Measurements from ENCODE around the gene PINK1. TPM values are rescaled to one million over a fixed set of nuclear protein-coding genes. Genes with fewer than 3 reads are reported as not detected.

The PINK1 gene
- total and polyA plus RNA-seq, 2 of the 13 experiments (the other 11 are each of a cell fraction or from before 2014, with no cell fraction given), result 15.3 to 16.1 TPM

- TF ChIP-seq ZNF235 (CRISPR knock-in tag; IDR thresholded peaks at IDR 0.05; ENCODE audit: borderline replicate concordance) (no peak), RAD21 (CRISPR knock-in tag; IDR thresholded peaks at IDR 0.05) (peak; percentile 90), EHMT2 (IDR thresholded peaks at IDR 0.05; ENCODE audit: borderline replicate concordance, low read depth, low read length) (no peak), XBP1 (CRISPR knock-in tag; IDR thresholded peaks at IDR 0.05) (no peak), TARDBP (CRISPR knock-in tag; IDR thresholded peaks at IDR 0.05) (no peak), ZNF569 (CRISPR knock-in tag; IDR thresholded peaks at IDR 0.05; ENCODE audit: borderline replicate concordance) (no peak), KDM3A (CRISPR knock-in tag; IDR thresholded peaks at IDR 0.05; ENCODE audit: low read depth) (0 out of 2 replicates have a peak, but pooled peaks have one; percentile 21), ZBTB8A (CRISPR knock-in tag; IDR thresholded peaks at IDR 0.05; ENCODE audit: borderline replicate concordance, low read depth) (no peak), MXD4 (CRISPR knock-in tag; IDR thresholded peaks at IDR 0.05) (no peak; the same call in 1 of the 2 replicates), MEF2D (CRISPR knock-in tag; IDR thresholded peaks at IDR 0.05) (no peak), FOXK1 (CRISPR knock-in tag; IDR thresholded peaks at IDR 0.05; ENCODE audit: borderline replicate concordance, low read depth) (no peak), KLF9 (CRISPR knock-in tag; IDR thresholded peaks at IDR 0.05; ENCODE audit: low read depth) (no peak), ZNF510 (CRISPR knock-in tag; IDR thresholded peaks at IDR 0.05; ENCODE audit: low read depth) (no peak), ZNF263 (CRISPR knock-in tag; IDR thresholded peaks at IDR 0.05) (no peak), ZNF382 (CRISPR knock-in tag; IDR thresholded peaks at IDR 0.05; ENCODE audit: borderline replicate concordance) (no peak), NCOA2 (CRISPR knock-in tag; IDR thresholded peaks at IDR 0.05) (no peak), ZNF564 (CRISPR knock-in tag; IDR thresholded peaks at IDR 0.05) (no peak), RXRB (CRISPR knock-in tag; IDR thresholded peaks at IDR 0.05; ENCODE audit: borderline replicate concordance) (no peak), ZKSCAN1 (IDR thresholded peaks at IDR 0.05; ENCODE audit: low read length) (no peak), ZFP36L2 (CRISPR knock-in tag; IDR thresholded peaks at IDR 0.05) (no peak), ZNF501 (CRISPR knock-in tag; IDR thresholded peaks at IDR 0.05) (no peak), BCLAF1 (IDR thresholded peaks at IDR 0.05) (no peak), FOXC1 (CRISPR knock-in tag; IDR thresholded peaks at IDR 0.05; ENCODE audit: borderline replicate concordance) (0 out of 2 replicates have a peak, but pooled peaks have one; percentile 53), ZMYM2 (CRISPR knock-in tag; IDR thresholded peaks at IDR 0.05) (no peak)
- TF ChIP-seq, protein P1, sequence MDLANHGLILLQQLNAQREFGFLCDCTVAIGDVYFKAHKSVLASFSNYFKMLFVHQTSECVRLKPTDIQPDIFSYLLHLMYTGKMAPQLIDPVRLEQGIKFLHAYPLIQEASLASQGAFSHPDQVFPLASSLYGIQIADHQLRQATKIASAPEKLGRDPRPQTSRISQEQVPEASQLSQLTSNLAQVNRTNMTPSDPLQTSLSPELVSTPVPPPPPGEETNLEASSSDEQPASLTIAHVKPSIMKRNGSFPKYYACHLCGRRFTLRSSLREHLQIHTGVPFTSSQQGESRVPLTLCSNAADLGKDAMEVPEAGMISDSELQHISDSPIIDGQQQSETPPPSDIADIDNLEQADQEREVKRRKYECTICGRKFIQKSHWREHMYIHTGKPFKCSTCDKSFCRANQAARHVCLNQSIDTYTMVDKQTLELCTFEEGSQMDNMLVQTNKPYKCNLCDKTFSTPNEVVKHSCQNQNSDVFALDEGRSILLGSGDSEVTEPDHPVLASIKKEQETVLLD (CRISPR knock-in tag; IDR thresholded peaks at IDR 0.05; ENCODE audit: low read depth), result no peak
- TF ChIP-seq, protein P2, sequence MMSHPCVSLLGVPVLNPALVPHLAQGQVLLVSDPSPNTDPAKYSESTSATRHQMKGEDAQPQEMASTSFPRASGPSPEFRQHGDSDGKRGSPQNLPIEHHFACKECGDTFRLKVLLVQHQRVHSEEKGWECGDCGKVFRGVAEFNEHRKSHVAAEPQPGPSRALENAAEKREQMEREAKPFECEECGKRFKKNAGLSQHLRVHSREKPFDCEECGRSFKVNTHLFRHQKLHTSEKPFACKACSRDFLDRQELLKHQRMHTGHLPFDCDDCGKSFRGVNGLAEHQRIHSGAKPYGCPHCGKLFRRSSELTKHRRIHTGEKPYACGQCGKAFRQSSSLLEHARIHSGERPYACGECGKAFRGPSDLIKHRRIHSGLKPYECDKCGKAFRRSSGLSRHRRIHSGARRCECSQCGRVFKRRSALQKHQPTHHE (CRISPR knock-in tag; IDR thresholded peaks at IDR 0.05; ENCODE audit: borderline replicate concordance), result no peak; the same call in 1 of the 2 replicates
Measured at GRCh38 chr1:20696397-20697333, 63.4 kb downstream of the PINK1 start (continued).

All from HepG2 (cell line).